ENCODE data around the gene TMEM200A. TPM values are rescaled to one million over a fixed set of nuclear protein-coding genes. Genes with fewer than 3 reads are reported as not detected.

TMEM200A gene
- total and polyA plus RNA-seq, 2 donors (not counting 1 experiment from before 2014, with no cell fraction given) = 0.13 to 0.37 TPM

- no peak overlapping the region for H3K27ac Mint-ChIP-seq
- H3K4me2 ChIP-seq (replicated peaks; ENCODE audit: low read depth, low read length, poor library complexity, severe bottlenecking) = no peak overlapping the region
- peaks cover 6% of the 10 kb centered on the region for H3K27me3 Mint-ChIP-seq
- H3K4me3 Mint-ChIP-seq = no peak overlapping the region
- H2AFZ ChIP-seq (ENCODE audit: insufficient read depth, low read depth, low read length, poor library complexity, severe bottlenecking) = no peak overlapping the region
- no peaks in the 10 kb centered on the region for H3K36me3 ChIP-seq (replicated peaks in 1 of 2; ENCODE audit: control extremely low read depth in 1 of 2, control insufficient read depth in 1 of 2, extremely low read depth in 1 of 2, insufficient read depth in 2 of 2, low read length in 1 of 2)
- intact Hi-C loops (cut with micrococcal nuclease) = no loop called here
- no peak overlapping the region for H3K9ac ChIP-seq (ENCODE audit: low read length)
- ChIA-PET POLR2A (no interaction called here), CTCF (no interaction called here)
- peaks cover 0 to 4% (median 0%) of the 10 kb centered on the region in 3 donors for H3K9me3 ChIP-seq (ENCODE audit: control extremely low read depth in 1 of 3, control insufficient read depth in 2 of 3, insufficient read depth in 1 of 3, low read length in 2 of 3)
- DNase-seq (no peak), ATAC-seq (ENCODE audit: low read depth) (no peak)
- H3K27me3 ChIP-seq (replicated peaks in 1 of 4; ENCODE audit: control extremely low read depth in 1 of 4, control insufficient read depth in 3 of 4, insufficient read depth in 4 of 4, low read length in 3 of 4) = no peaks in the 10 kb centered on the region
- H3K9me3 Mint-ChIP-seq (ENCODE audit: insufficient read depth) = no peaks in the 10 kb centered on the region
- no peak overlapping the region for H3K27ac ChIP-seq (ENCODE audit: low read length in 2 of 2)
- 100% methylated on average over 1 of the region's 2 CpGs for WGBS (ENCODE audit: insufficient coverage)
- no peak overlapping the region for H3K4me3 ChIP-seq (ENCODE audit: control extremely low read depth in 1 of 5, extremely low read depth in 1 of 5, insufficient read depth in 1 of 5, low read depth in 2 of 5, low read length in 4 of 5)
- H3K79me2 ChIP-seq (ENCODE audit: control insufficient read depth, insufficient read depth, low read length) = no peaks in the 10 kb centered on the region
- no peaks in the 10 kb centered on the region for H4K20me1 ChIP-seq (ENCODE audit: control insufficient read depth, insufficient read depth, low read length, poor library complexity, severe bottlenecking)
- no peaks in the 10 kb centered on the region for H3K4me1 Mint-ChIP-seq
- TF ChIP-seq CTCF (IDR thresholded peaks at IDR 0.05) = no peak
- no peaks in the 10 kb centered on the region for H3K4me1 ChIP-seq (ENCODE audit: control insufficient read depth in 2 of 2, insufficient read depth in 2 of 2, low read length in 2 of 2)
These were observed 45.7 kb downstream of the TMEM200A start for GRCh38 chr6:130411481-130411880.

GRCh38 chr6:130412556-130413290 lies 46.9 kb downstream of the TMEM200A start:
- no peaks in the 10 kb centered on the region for H3K27me3 ChIP-seq (replicated peaks in 1 of 4; ENCODE audit: control extremely low read depth in 1 of 4, control insufficient read depth in 3 of 4, insufficient read depth in 4 of 4, low read length in 3 of 4)
- H2AFZ ChIP-seq (ENCODE audit: insufficient read depth, low read depth, low read length, poor library complexity, severe bottlenecking) = no peak overlapping the region
- intact Hi-C loops (cut with micrococcal nuclease) = no loop called here
- DNase-seq (no peak), ATAC-seq (ENCODE audit: low read depth) (no peak)
- no peak overlapping the region for H3K27ac ChIP-seq (ENCODE audit: low read length in 2 of 2)
- no peak overlapping the region for H3K9ac ChIP-seq (ENCODE audit: low read length)
- H3K9me3 ChIP-seq (ENCODE audit: control extremely low read depth in 1 of 3, control insufficient read depth in 2 of 3, insufficient read depth in 1 of 3, low read length in 2 of 3) = peaks cover 0 to 4% (median 0%) of the 10 kb centered on the region in 3 donors
- H3K27ac Mint-ChIP-seq = no peak overlapping the region
- WGBS (ENCODE audit: insufficient coverage) = 80% methylated on average over 1 of the region's 1 CpG
- ChIA-PET POLR2A (no interaction called here), CTCF (no interaction called here)
- H3K79me2 ChIP-seq (ENCODE audit: control insufficient read depth, insufficient read depth, low read length) = no peaks in the 10 kb centered on the region
- H3K27me3 Mint-ChIP-seq = peaks cover 6% of the 10 kb centered on the region
- no peak overlapping the region for H3K4me3 Mint-ChIP-seq
- TF ChIP-seq CTCF (IDR thresholded peaks at IDR 0.05) (no peak), EZH2 (IDR thresholded peaks at IDR 0.05; ENCODE audit: borderline replicate concordance, insufficient read depth, low read depth, low read length, poor library complexity, severe bottlenecking) (no peak)
- H3K9me3 Mint-ChIP-seq (ENCODE audit: insufficient read depth) = no peaks in the 10 kb centered on the region
- no peak overlapping the region for H3K4me3 ChIP-seq (ENCODE audit: control extremely low read depth in 1 of 5, extremely low read depth in 1 of 5, insufficient read depth in 1 of 5, low read depth in 2 of 5, low read length in 4 of 5)
- H3K36me3 ChIP-seq (replicated peaks in 1 of 2; ENCODE audit: control extremely low read depth in 1 of 2, control insufficient read depth in 1 of 2, extremely low read depth in 1 of 2, insufficient read depth in 2 of 2, low read length in 1 of 2) = no peaks in the 10 kb centered on the region
- no peak overlapping the region for H3K4me2 ChIP-seq (replicated peaks; ENCODE audit: low read depth, low read length, poor library complexity, severe bottlenecking)
- H3K4me1 Mint-ChIP-seq = no peaks in the 10 kb centered on the region
- no peaks in the 10 kb centered on the region for H4K20me1 ChIP-seq (ENCODE audit: control insufficient read depth, insufficient read depth, low read length, poor library complexity, severe bottlenecking)
- H3K4me1 ChIP-seq (ENCODE audit: control insufficient read depth in 2 of 2, insufficient read depth in 2 of 2, low read length in 2 of 2) = no peaks in the 10 kb centered on the region
